Stomach (tissue), 4 donors: ENCODE results near the gene ROBO1.

Source experiments
- EP300 ChIP-seq: sonication (generic); formaldehyde crosslinking; IDR thresholded peaks from one replicate; pipeline ENCODE4 v1.6.1; 2017; ENCODE audit warnings: antibody characterized with exemption
- POLR2A ChIP-seq, 4 donors: fragments of 450-650 bp; IDR thresholded peaks; one replicate each; pipeline ENCODE4 v1.6.1; 2016; ENCODE audit warnings: antibody characterized with exemption in 4 of 4, control low read depth in 2 of 4, mild to moderate bottlenecking in 1 of 4, moderate library complexity in 1 of 4
- POLR2AphosphoS5 ChIP-seq, 3 donors: sonication (generic); formaldehyde crosslinking; IDR thresholded peaks; one replicate each; pipeline ENCODE4 v1.6.1; 2016; ENCODE audit warnings: antibody characterized with exemption in 3 of 3
- TF ChIP-seq, protein P1 (sequence below), 7 experiments: fragments of 450-650 bp in 4 of 7; fragments of 200-600 bp in 3 of 7; sonication (generic) in 3 of 7; IDR thresholded peaks; one replicate each; pipeline ENCODE4 v1.5.1; 2016 to 2019; ENCODE audit warnings: antibody characterized with exemption in 7 of 7, control low read depth in 2 of 7, mild to moderate bottlenecking in 1 of 7

DNA sequence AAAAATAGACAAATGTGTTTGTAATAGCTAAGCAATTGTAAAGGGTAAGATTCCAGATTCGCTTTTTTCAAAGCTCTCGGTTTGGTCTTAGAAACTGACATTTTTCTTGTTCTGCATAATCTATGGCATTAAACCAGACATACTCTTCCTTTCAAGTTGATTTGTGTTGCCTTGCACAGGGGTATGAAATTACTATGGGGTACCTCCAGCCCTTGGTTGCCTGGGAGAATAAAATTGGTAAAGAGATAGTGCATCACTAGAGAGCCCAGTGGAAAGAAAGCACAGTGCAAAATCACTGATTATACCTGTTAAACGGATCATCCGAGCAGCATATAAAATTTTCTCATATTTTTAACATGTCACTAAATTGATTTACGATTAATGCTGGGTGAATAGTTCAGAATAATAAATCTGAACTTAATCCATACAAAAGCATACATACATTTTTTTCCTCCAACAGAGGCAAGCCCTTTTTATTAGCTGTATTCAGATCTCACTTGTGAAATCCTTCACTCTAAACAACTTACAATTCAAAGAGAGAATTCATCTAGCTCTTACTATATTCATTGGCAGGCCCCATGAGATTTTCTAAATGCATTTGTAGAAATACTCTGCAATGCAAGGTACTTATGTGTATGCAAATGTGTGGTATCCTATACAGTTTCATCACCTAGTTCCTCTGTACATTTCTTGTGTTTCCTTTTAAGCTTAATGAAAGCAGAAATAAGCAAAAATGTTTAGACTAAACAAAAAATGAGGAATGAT lies 224.4 kb downstream of the ROBO1 start:
- TF ChIP-seq, protein P1, sequence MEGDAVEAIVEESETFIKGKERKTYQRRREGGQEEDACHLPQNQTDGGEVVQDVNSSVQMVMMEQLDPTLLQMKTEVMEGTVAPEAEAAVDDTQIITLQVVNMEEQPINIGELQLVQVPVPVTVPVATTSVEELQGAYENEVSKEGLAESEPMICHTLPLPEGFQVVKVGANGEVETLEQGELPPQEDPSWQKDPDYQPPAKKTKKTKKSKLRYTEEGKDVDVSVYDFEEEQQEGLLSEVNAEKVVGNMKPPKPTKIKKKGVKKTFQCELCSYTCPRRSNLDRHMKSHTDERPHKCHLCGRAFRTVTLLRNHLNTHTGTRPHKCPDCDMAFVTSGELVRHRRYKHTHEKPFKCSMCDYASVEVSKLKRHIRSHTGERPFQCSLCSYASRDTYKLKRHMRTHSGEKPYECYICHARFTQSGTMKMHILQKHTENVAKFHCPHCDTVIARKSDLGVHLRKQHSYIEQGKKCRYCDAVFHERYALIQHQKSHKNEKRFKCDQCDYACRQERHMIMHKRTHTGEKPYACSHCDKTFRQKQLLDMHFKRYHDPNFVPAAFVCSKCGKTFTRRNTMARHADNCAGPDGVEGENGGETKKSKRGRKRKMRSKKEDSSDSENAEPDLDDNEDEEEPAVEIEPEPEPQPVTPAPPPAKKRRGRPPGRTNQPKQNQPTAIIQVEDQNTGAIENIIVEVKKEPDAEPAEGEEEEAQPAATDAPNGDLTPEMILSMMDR (IDR thresholded peaks at IDR 0.05): no peak
- TF ChIP-seq EP300 (no peak), POLR2A (IDR thresholded peaks at IDR 0.05) (no peak), POLR2AphosphoS5 (IDR thresholded peaks at IDR 0.05) (no peak)
